SK-N-SH (cell line): Measurements from ENCODE around the gene ANKRD13B.

Experiments
- EZH2phosphoT487 ChIP-seq: fragments of 200-600 bp; sonication (generic); IDR thresholded peaks from 2 replicates; pipeline ENCODE4 v1.6.1; 2017; ENCODE audit warnings: low read depth, mixed run types, mild to moderate bottlenecking, antibody characterized with exemption, moderate library complexity, borderline replicate concordance
- FOXJ3 ChIP-seq: sonication (generic); formaldehyde crosslinking; IDR thresholded peaks from 2 replicates; pipeline ENCODE4 v1.5.1; 2020; ENCODE audit warnings: mild to moderate bottlenecking, missing genetic modification reagents
- FOXM1 ChIP-seq: IDR thresholded peaks from 2 replicates; pipeline ENCODE4 v1.4.0; 2012; ENCODE audit warnings: low read depth, mild to moderate bottlenecking
- JUND ChIP-seq: IDR thresholded peaks from 2 replicates; pipeline ENCODE4 v1.4.0; 2012
- MAX ChIP-seq: IDR thresholded peaks from 2 replicates; pipeline ENCODE4 v1.4.0; 2012; ENCODE audit warnings: low read depth
- NFIC ChIP-seq: IDR thresholded peaks from 2 replicates; pipeline ENCODE4 v1.4.0; 2012; ENCODE audit warnings: borderline replicate concordance
- RAD21 ChIP-seq: IDR thresholded peaks from 2 replicates; pipeline ENCODE4 v1.6.1; 2012; ENCODE audit warnings: mild to moderate bottlenecking, low read length
- RCOR1 ChIP-seq: fragments of 150-350 bp; IDR thresholded peaks from 2 replicates; pipeline ENCODE4 v1.6.1; 2017; ENCODE audit warnings: antibody characterized with exemption, low read length
- SIN3A ChIP-seq: IDR thresholded peaks from 2 replicates; pipeline ENCODE4 v1.6.1; 2012; ENCODE audit warnings: low read depth, mild to moderate bottlenecking, low read length, moderate library complexity, borderline replicate concordance
- TAF1 ChIP-seq: IDR thresholded peaks from 2 replicates; pipeline ENCODE4 v1.6.1; 2012; ENCODE audit warnings: low read depth, mild to moderate bottlenecking, low read length, moderate library complexity, borderline replicate concordance
- USF2 ChIP-seq: fragments of 150-350 bp; IDR thresholded peaks from 2 replicates; pipeline ENCODE4 v1.6.1; 2017; ENCODE audit warnings: antibody characterized with exemption, low read length, low read depth, borderline replicate concordance
- YY1 ChIP-seq: IDR thresholded peaks from 2 replicates; pipeline ENCODE4 v1.4.0; 2012; ENCODE audit warnings: low read depth, mild to moderate bottlenecking
- ZBTB33 ChIP-seq: IDR thresholded peaks from 2 replicates; pipeline ENCODE4 v1.4.0; 2012; ENCODE audit warnings: low read depth, borderline replicate concordance
- TF ChIP-seq, protein P1 (sequence below): fragments of 200-600 bp; sonication (generic); IDR thresholded peaks from 2 replicates; pipeline ENCODE4 v1.6.1; 2017; ENCODE audit warnings: antibody characterized with exemption, mild to moderate bottlenecking, moderate library complexity

GRCh38 chr17:29617481-29618271 lies 24.7 kb downstream of the ANKRD13B start:
- TF ChIP-seq MAX (no peak), FOXJ3 (CRISPR knock-in tag) (no peak), YY1 (no peak), NFIC (no peak), RCOR1 (no peak), TAF1 (no peak), USF2 (no peak), RAD21 (no peak), JUND (no peak), ZBTB33 (no peak), FOXM1 (no peak), SIN3A (no peak), EZH2phosphoT487 (no peak)
- TF ChIP-seq, protein P1, sequence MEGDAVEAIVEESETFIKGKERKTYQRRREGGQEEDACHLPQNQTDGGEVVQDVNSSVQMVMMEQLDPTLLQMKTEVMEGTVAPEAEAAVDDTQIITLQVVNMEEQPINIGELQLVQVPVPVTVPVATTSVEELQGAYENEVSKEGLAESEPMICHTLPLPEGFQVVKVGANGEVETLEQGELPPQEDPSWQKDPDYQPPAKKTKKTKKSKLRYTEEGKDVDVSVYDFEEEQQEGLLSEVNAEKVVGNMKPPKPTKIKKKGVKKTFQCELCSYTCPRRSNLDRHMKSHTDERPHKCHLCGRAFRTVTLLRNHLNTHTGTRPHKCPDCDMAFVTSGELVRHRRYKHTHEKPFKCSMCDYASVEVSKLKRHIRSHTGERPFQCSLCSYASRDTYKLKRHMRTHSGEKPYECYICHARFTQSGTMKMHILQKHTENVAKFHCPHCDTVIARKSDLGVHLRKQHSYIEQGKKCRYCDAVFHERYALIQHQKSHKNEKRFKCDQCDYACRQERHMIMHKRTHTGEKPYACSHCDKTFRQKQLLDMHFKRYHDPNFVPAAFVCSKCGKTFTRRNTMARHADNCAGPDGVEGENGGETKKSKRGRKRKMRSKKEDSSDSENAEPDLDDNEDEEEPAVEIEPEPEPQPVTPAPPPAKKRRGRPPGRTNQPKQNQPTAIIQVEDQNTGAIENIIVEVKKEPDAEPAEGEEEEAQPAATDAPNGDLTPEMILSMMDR: no peak
